ENCODE results near the gene SLC16A7.

The SLC16A7 gene

GRCh38 chr12:59652130-59652529 lies 56.3 kb downstream of the SLC16A7 start:
- no peak for TF ChIP-seq CTCF (IDR thresholded peaks at IDR 0.05; ENCODE audit: borderline replicate concordance, insufficient read depth, low read depth, low read length)
- H3K4me3 ChIP-seq (ENCODE audit: low read depth, low read length), result no peak overlapping the region

- no peak overlapping the region for H3K4me3 ChIP-seq (ENCODE audit: low read depth, low read length)
- TF ChIP-seq CTCF (IDR thresholded peaks at IDR 0.05; ENCODE audit: borderline replicate concordance, insufficient read depth, low read depth, low read length), result no peak
These were observed 58.2 kb downstream of the SLC16A7 start for GRCh38 chr12:59654061-59654460.

GRCh38 chr12:59657266-59657665 lies 61.4 kb downstream of the SLC16A7 start:
- no peak for TF ChIP-seq CTCF (IDR thresholded peaks at IDR 0.05; ENCODE audit: borderline replicate concordance, insufficient read depth, low read depth, low read length)
- no peak overlapping the region for H3K4me3 ChIP-seq (ENCODE audit: low read depth, low read length)

- no peak for TF ChIP-seq CTCF (IDR thresholded peaks at IDR 0.05; ENCODE audit: borderline replicate concordance, insufficient read depth, low read depth, low read length)
- H3K4me3 ChIP-seq (ENCODE audit: low read depth, low read length), result no peak overlapping the region
These were observed 61.9 kb downstream of the SLC16A7 start for GRCh38 chr12:59657711-59658110.

- H3K4me3 ChIP-seq (ENCODE audit: low read depth, low read length), result no peak overlapping the region
- no peak for TF ChIP-seq CTCF (IDR thresholded peaks at IDR 0.05; ENCODE audit: borderline replicate concordance, insufficient read depth, low read depth, low read length)
These were observed 64.3 kb downstream of the SLC16A7 start for GRCh38 chr12:59660148-59660547.

- H3K4me3 ChIP-seq (ENCODE audit: low read depth, low read length), result no peak overlapping the region
- no peak for TF ChIP-seq CTCF (IDR thresholded peaks at IDR 0.05; ENCODE audit: borderline replicate concordance, insufficient read depth, low read depth, low read length)
These were observed 65.2 kb downstream of the SLC16A7 start for GRCh38 chr12:59660921-59661597.

GRCh38 chr12:59664495-59664894 lies 68.7 kb downstream of the SLC16A7 start:
- no peak for TF ChIP-seq CTCF (IDR thresholded peaks at IDR 0.05; ENCODE audit: borderline replicate concordance, insufficient read depth, low read depth, low read length)
- no peak overlapping the region for H3K4me3 ChIP-seq (ENCODE audit: low read depth, low read length)

Data from GM12875 (cell line).